ENCODE measurements around the gene SSBP3.

DNA sequence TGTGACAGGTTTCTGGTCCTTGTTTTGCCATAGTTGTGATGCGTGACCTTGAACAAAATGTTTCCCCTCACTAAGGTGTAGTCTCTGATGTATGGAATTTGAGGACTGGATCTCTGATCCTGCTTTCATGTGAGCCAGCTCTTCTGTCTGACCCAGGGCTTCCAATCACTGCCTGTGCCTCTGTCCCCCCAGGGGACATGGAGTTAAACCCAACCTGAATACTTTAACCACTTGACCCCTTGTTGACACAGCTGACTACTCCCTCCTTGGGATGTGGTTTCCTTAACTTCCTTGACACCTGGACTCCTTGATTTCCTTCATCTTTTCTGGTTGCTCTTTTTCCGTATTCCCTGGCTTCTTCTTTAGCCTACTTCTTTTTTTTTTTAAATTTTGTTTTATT lies 36.0 kb upstream of the SSBP3 start:
- TF ChIP-seq EZH2phosphoT487 (IDR thresholded peaks at IDR 0.05; ENCODE audit: borderline replicate concordance, low read depth): no peak
- no peak for TF ChIP-seq POLR2AphosphoS5 (IDR thresholded peaks at IDR 0.05; ENCODE audit: low read depth, low read length)
- TF ChIP-seq, protein P1, sequence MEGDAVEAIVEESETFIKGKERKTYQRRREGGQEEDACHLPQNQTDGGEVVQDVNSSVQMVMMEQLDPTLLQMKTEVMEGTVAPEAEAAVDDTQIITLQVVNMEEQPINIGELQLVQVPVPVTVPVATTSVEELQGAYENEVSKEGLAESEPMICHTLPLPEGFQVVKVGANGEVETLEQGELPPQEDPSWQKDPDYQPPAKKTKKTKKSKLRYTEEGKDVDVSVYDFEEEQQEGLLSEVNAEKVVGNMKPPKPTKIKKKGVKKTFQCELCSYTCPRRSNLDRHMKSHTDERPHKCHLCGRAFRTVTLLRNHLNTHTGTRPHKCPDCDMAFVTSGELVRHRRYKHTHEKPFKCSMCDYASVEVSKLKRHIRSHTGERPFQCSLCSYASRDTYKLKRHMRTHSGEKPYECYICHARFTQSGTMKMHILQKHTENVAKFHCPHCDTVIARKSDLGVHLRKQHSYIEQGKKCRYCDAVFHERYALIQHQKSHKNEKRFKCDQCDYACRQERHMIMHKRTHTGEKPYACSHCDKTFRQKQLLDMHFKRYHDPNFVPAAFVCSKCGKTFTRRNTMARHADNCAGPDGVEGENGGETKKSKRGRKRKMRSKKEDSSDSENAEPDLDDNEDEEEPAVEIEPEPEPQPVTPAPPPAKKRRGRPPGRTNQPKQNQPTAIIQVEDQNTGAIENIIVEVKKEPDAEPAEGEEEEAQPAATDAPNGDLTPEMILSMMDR (IDR thresholded peaks at IDR 0.05): no peak
- no peak for TF ChIP-seq RAD21 (IDR thresholded peaks at IDR 0.05; ENCODE audit: low read length)
- no peak for TF ChIP-seq YY1 (IDR thresholded peaks at IDR 0.05; ENCODE audit: low read depth)
- TF ChIP-seq JUND (IDR thresholded peaks at IDR 0.05): no peak
- TF ChIP-seq TAF1 (IDR thresholded peaks at IDR 0.05; ENCODE audit: borderline replicate concordance, low read depth, low read length): no peak
- no peak for TF ChIP-seq RFX5 (IDR thresholded peaks at IDR 0.05; ENCODE audit: low read length)
- TF ChIP-seq EP300 (IDR thresholded peaks at IDR 0.05; ENCODE audit: borderline replicate concordance in 1 of 2, low read depth in 1 of 2, low read length in 1 of 2): no peak
- TF ChIP-seq GATA2 (CRISPR knock-in tag; IDR thresholded peaks at IDR 0.05): no peak
- no peak for TF ChIP-seq ELF1 (IDR thresholded peaks at IDR 0.05)
- TF ChIP-seq, protein P2, sequence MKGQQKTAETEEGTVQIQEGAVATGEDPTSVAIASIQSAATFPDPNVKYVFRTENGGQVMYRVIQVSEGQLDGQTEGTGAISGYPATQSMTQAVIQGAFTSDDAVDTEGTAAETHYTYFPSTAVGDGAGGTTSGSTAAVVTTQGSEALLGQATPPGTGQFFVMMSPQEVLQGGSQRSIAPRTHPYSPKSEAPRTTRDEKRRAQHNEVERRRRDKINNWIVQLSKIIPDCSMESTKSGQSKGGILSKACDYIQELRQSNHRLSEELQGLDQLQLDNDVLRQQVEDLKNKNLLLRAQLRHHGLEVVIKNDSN (IDR thresholded peaks at IDR 0.05; ENCODE audit: borderline replicate concordance, low read depth): no peak
- no peak for TF ChIP-seq GABPA (IDR thresholded peaks at IDR 0.05; ENCODE audit: low read depth)
- TF ChIP-seq MEF2A (IDR thresholded peaks at IDR 0.05; ENCODE audit: borderline replicate concordance, low read depth): no peak
